ENCODE data around the gene CSNK1G3. TPM values are rescaled to one million over a fixed set of nuclear protein-coding genes. Genes with fewer than 3 reads are reported as not detected.

The CSNK1G3 gene
- total RNA-seq, 1 experiment from 2014 or later, result 51.1 TPM

DNA sequence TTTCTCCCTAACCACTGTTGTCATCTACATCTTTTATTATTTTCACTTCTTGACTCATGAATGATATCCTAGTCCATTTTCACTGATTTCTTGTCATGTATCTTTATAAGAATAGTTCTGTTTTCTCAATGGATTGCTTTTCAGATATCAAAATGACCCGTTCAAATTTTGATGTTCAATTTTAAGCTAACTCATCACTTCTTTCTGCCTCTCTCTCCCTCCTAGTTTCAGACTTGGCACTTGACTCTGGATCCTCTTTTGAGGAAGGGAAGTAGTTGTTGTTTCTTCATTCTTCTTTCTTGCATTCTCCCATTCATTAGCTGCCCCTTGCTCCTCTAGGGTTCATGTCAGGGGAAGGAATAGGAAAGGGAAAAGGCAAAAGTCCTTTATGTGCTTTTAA, 23.7 kb downstream of the CSNK1G3 start:
- no peak overlapping the region for H2AFZ ChIP-seq (ENCODE audit: low read depth, low read length, poor library complexity, severe bottlenecking)
- H4K20me1 ChIP-seq (ENCODE audit: insufficient read depth), result peaks cover 4% of the 10 kb centered on the region
- H3K27me3 ChIP-seq (ENCODE audit: insufficient read depth, low read length), result no peaks in the 10 kb centered on the region
- no peak overlapping the region for H3K9ac ChIP-seq (ENCODE audit: low read length)
- no peak for DNase-seq (ENCODE audit: low read depth, low spot score)
- H3K9me3 ChIP-seq (ENCODE audit: control insufficient read depth in 1 of 2, insufficient read depth in 1 of 2, low read depth in 1 of 2, low read length in 2 of 2), result no peaks in the 10 kb centered on the region
- no peaks in the 10 kb centered on the region for H3K36me3 ChIP-seq (ENCODE audit: control insufficient read depth in 1 of 2, insufficient read depth in 2 of 2, low read length in 2 of 2)
- no peaks in the 10 kb centered on the region for H3K9me2 ChIP-seq (ENCODE audit: insufficient read depth)
- no peak overlapping the region for H3K27ac ChIP-seq (ENCODE audit: low read depth, low read length)
- CTCF ChIA-PET, result interaction anchor here (0.8 kb wide), 1 partner anchor 10 kb away, joined by 3 read pairs; no protein-coding TSS in a partner anchor
- no peak for ATAC-seq
- BruUV-seq (replicated peaks), result no TSS peak
- RAD21 ChIA-PET (ENCODE audit: low non-redundant PET in 1 of 2, low total read pairs in 2 of 2, uncharacterized antibody in 2 of 2, unreplicated experiment in 2 of 2), result no interaction called here
- H3K79me2 ChIP-seq (ENCODE audit: insufficient read depth, low read length), result peaks cover 91% of the 10 kb centered on the region
- no peak overlapping the region for H3K4me3 ChIP-seq (replicated peaks in 1 of 2; ENCODE audit: low read depth in 1 of 2, low read length in 2 of 2)
- POLR2A ChIA-PET, result interaction anchor here (1.2 kb wide), 1 partner anchor 24 kb away, joined by 4 read pairs; the partner anchor contains the start of gene CSNK1G3
- H3K4me2 ChIP-seq (ENCODE audit: low read length), result no peak overlapping the region
- TF ChIP-seq FOSL1 (IDR thresholded peaks at IDR 0.05; ENCODE audit: low read depth) (no peak), TCF7L2 (IDR thresholded peaks at IDR 0.05; ENCODE audit: borderline replicate concordance, extremely low read depth, insufficient read depth, insufficient read length) (no peak), POLR2A (IDR thresholded peaks at IDR 0.05; ENCODE audit: borderline replicate concordance, extremely low read depth, insufficient read depth, insufficient read length) (no peak), CBX3 (IDR thresholded peaks at IDR 0.05; ENCODE audit: low read depth) (no peak), YY1 (IDR thresholded peaks at IDR 0.05; ENCODE audit: extremely low read depth, insufficient replicate concordance, low read depth, low read length) (no peak), SP1 (IDR thresholded peaks at IDR 0.05; ENCODE audit: low read depth) (no peak), ZNF274 (IDR thresholded peaks at IDR 0.05; ENCODE audit: low read depth, low read length) (no peak)
- TF ChIP-seq, protein P1, sequence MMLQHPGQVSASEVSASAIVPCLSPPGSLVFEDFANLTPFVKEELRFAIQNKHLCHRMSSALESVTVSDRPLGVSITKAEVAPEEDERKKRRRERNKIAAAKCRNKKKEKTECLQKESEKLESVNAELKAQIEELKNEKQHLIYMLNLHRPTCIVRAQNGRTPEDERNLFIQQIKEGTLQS (IDR thresholded peaks at IDR 0.05), result no peak
- TF ChIP-seq, protein P2, sequence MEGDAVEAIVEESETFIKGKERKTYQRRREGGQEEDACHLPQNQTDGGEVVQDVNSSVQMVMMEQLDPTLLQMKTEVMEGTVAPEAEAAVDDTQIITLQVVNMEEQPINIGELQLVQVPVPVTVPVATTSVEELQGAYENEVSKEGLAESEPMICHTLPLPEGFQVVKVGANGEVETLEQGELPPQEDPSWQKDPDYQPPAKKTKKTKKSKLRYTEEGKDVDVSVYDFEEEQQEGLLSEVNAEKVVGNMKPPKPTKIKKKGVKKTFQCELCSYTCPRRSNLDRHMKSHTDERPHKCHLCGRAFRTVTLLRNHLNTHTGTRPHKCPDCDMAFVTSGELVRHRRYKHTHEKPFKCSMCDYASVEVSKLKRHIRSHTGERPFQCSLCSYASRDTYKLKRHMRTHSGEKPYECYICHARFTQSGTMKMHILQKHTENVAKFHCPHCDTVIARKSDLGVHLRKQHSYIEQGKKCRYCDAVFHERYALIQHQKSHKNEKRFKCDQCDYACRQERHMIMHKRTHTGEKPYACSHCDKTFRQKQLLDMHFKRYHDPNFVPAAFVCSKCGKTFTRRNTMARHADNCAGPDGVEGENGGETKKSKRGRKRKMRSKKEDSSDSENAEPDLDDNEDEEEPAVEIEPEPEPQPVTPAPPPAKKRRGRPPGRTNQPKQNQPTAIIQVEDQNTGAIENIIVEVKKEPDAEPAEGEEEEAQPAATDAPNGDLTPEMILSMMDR (IDR thresholded peaks at IDR 0.05 in 2 of 3, conservative IDR thresholded peaks at IDR 0.05 in 1 of 3; ENCODE audit: borderline replicate concordance in 1 of 3, insufficient read depth in 1 of 3, low read depth in 2 of 3, low read length in 2 of 3), result no peak
- intact Hi-C loops (cut with micrococcal nuclease), result no loop called here
- H3K4me1 ChIP-seq (ENCODE audit: control insufficient read depth in 1 of 2, insufficient read depth in 2 of 2, low read length in 2 of 2), result no peaks in the 10 kb centered on the region

All from HCT116 (cell line).